NCI-H1048 (cell line): ENCODE data around the gene RNF2.
"Not testable (repeated sequence)": the region's sequence is repeated elsewhere in the genome, so short reads cannot be mapped to it uniquely, and the experiment has no call there.

Experiments used
- DNase-seq: peaks from one replicate; lab custom pipeline; 2025; lab: John Stamatoyannopoulos, UW

Gene RNF2

GRCh38 chr1:185050823-185051451 is 5.6 kb downstream of the RNF2 start:
- no peak for DNase-seq

- DNase-seq, result no peak
Measured at GRCh38 chr1:185053204-185053603, 7.8 kb downstream of the RNF2 start.

GRCh38 chr1:185054365-185055060 is 9.2 kb downstream of the RNF2 start:
- DNase-seq, result no peak

GRCh38 chr1:185058110-185058509 is 12.8 kb downstream of the RNF2 start:
- DNase-seq, result no peak

GRCh38 chr1:185058876-185059275 is 13.5 kb downstream of the RNF2 start:
- no peak for DNase-seq

GRCh38 chr1:185059950-185060571 is 14.7 kb downstream of the RNF2 start:
- no peak for DNase-seq

GRCh38 chr1:185062710-185063370 is 17.5 kb downstream of the RNF2 start:
- no peak for DNase-seq

- no peak for DNase-seq
Measured at GRCh38 chr1:185063719-185064118, 18.4 kb downstream of the RNF2 start.

- not testable (repeated sequence) for DNase-seq
Measured at GRCh38 chr1:185065006-185065405, 19.6 kb downstream of the RNF2 start.

- DNase-seq, result no peak
Measured at GRCh38 chr1:185066181-185066580, 20.8 kb downstream of the RNF2 start.

- no peak for DNase-seq
Measured at GRCh38 chr1:185068341-185068740, 23.0 kb downstream of the RNF2 start.

- no peak for DNase-seq
Measured at GRCh38 chr1:185069202-185069772, 23.9 kb downstream of the RNF2 start.

- peak; percentile 96 for DNase-seq
Measured at GRCh38 chr1:185070051-185070450, 24.7 kb downstream of the RNF2 start.

- DNase-seq, result no peak
Measured at GRCh38 chr1:185073725-185074124, 28.4 kb downstream of the RNF2 start.

GRCh38 chr1:185074307-185074706 is 28.9 kb downstream of the RNF2 start:
- no peak for DNase-seq

GRCh38 chr1:185075476-185075875 is 30.1 kb downstream of the RNF2 start:
- no peak for DNase-seq

GRCh38 chr1:185077374-185077773 is 32.0 kb downstream of the RNF2 start:
- no peak for DNase-seq

- DNase-seq, result no peak
Measured at GRCh38 chr1:185080422-185080821, 35.1 kb downstream of the RNF2 start.

GRCh38 chr1:185083818-185084217 is 38.5 kb downstream of the RNF2 start:
- no peak for DNase-seq

- no peak for DNase-seq
Measured at GRCh38 chr1:185087101-185087500, 41.7 kb downstream of the RNF2 start.

- DNase-seq, result no peak
Measured at GRCh38 chr1:185087746-185088145, 42.4 kb downstream of the RNF2 start.

GRCh38 chr1:185091480-185091879 is 46.1 kb downstream of the RNF2 start:
- DNase-seq, result no peak

GRCh38 chr1:185094761-185095160 is 49.4 kb downstream of the RNF2 start:
- no peak for DNase-seq
